ENCODE data around the gene RPP25. TPM values are rescaled to one million over a fixed set of nuclear protein-coding genes. Genes with fewer than 3 reads are reported as not detected.

Gene RPP25
- total RNA-seq, 1 experiment from 2014 or later: 31.3 TPM

GRCh38 chr15:74906450-74907162 is 50.0 kb downstream of the RPP25 start, which contains the start of gene FAM219B (continued):
- TF ChIP-seq AR (CRISPR knock-in tag; IDR thresholded peaks at IDR 0.05): no peak
- TF ChIP-seq HMGA2 (CRISPR knock-in tag; IDR thresholded peaks at IDR 0.05): no peak
- 0 out of 2 replicates have a peak, but pooled peaks have one; percentile 65 for TF ChIP-seq MYBL2 (CRISPR knock-in tag; IDR thresholded peaks at IDR 0.05)
- no peak for TF ChIP-seq FOXK1 (CRISPR knock-in tag; IDR thresholded peaks at IDR 0.05)
- 0 out of 2 replicates have a peak, but pooled peaks have one; percentile 52 for TF ChIP-seq PREB (CRISPR knock-in tag; IDR thresholded peaks at IDR 0.05; ENCODE audit: borderline replicate concordance)
- no peak for TF ChIP-seq OVOL2 (CRISPR knock-in tag; IDR thresholded peaks at IDR 0.05; ENCODE audit: borderline replicate concordance)
- TF ChIP-seq ARID4B (CRISPR knock-in tag; IDR thresholded peaks at IDR 0.05; ENCODE audit: borderline replicate concordance): peak; percentile 82; the same call in 1 of the 2 replicates
- TF ChIP-seq ZNF317 (CRISPR knock-in tag; IDR thresholded peaks at IDR 0.05; ENCODE audit: borderline replicate concordance, low read depth): no peak; the same call in 1 of the 2 replicates
- peak; percentile 95 for TF ChIP-seq HMGXB4 (CRISPR knock-in tag; IDR thresholded peaks at IDR 0.05)
- TF ChIP-seq TCF7 (CRISPR knock-in tag; IDR thresholded peaks at IDR 0.05; ENCODE audit: low read depth): no peak
- no peak for TF ChIP-seq FOXP4 (CRISPR knock-in tag; IDR thresholded peaks at IDR 0.05)
- no peak for TF ChIP-seq MXD4 (CRISPR knock-in tag; IDR thresholded peaks at IDR 0.05; ENCODE audit: borderline replicate concordance)
- TF ChIP-seq ZNF138 (CRISPR knock-in tag; conservative IDR thresholded peaks at IDR 0.05): no peak
- TF ChIP-seq ATF1 (CRISPR knock-in tag; IDR thresholded peaks at IDR 0.05): no peak
- 0 out of 2 replicates have a peak, but pooled peaks have one; percentile 51 for TF ChIP-seq IRF2 (CRISPR knock-in tag; IDR thresholded peaks at IDR 0.05; ENCODE audit: borderline replicate concordance, low read depth)
- 0 out of 2 replicates have a peak, but pooled peaks have one; percentile 66 for TF ChIP-seq ZNF219 (CRISPR knock-in tag; IDR thresholded peaks at IDR 0.05; ENCODE audit: borderline replicate concordance)
- TF ChIP-seq NFATC4 (CRISPR knock-in tag; IDR thresholded peaks at IDR 0.05): no peak
- no peak for TF ChIP-seq TEAD4 (CRISPR knock-in tag; IDR thresholded peaks at IDR 0.05)
- TF ChIP-seq ZNF396 (CRISPR knock-in tag; IDR thresholded peaks at IDR 0.05; ENCODE audit: borderline replicate concordance): no peak
- TF ChIP-seq STAT6 (CRISPR knock-in tag; conservative IDR thresholded peaks at IDR 0.05; ENCODE audit: low read depth): no peak
- TF ChIP-seq ERG (CRISPR knock-in tag; IDR thresholded peaks at IDR 0.05): no peak

Data from WTC11 (cell line).